ENCODE results near the gene AGPAT4.
"Not testable (repeated sequence)": the region's sequence is repeated elsewhere in the genome, so short reads cannot be mapped to it uniquely, and the experiment has no call there.

The AGPAT4 gene

GRCh38 chr6:161273752-161274487 lies at the start of gene AGPAT4:
Gene AGPAT4 (minus strand): TSS chr6:161274061. CDS start chr6:161232213, 41,848 bp downstream.
- peak; percentile 92 for DNase-seq (ENCODE audit: low read depth)

GRCh38 chr6:161319231-161319630 lies 45.4 kb upstream of the AGPAT4 start:
- DNase-seq (ENCODE audit: low read depth) = no peak

GRCh38 chr6:161318456-161318855 lies 44.6 kb upstream of the AGPAT4 start:
- no peak for DNase-seq (ENCODE audit: low read depth)

- DNase-seq (ENCODE audit: low read depth) = no peak
Observed at GRCh38 chr6:161316531-161316930, 42.7 kb upstream of the AGPAT4 start.

GRCh38 chr6:161315246-161315917 lies 41.5 kb upstream of the AGPAT4 start:
- not testable (repeated sequence) for DNase-seq (ENCODE audit: low read depth)

GRCh38 chr6:161314541-161315245 lies 40.8 kb upstream of the AGPAT4 start:
- not testable (repeated sequence) for DNase-seq (ENCODE audit: low read depth)

- no peak for DNase-seq (ENCODE audit: low read depth)
Observed at GRCh38 chr6:161313940-161314509, 40.2 kb upstream of the AGPAT4 start.

GRCh38 chr6:161313475-161313874 lies 39.6 kb upstream of the AGPAT4 start:
- not testable (repeated sequence) for DNase-seq (ENCODE audit: low read depth)

- not testable (repeated sequence) for DNase-seq (ENCODE audit: low read depth)
Observed at GRCh38 chr6:161309774-161310173, 35.9 kb upstream of the AGPAT4 start.

GRCh38 chr6:161308075-161308655 lies 34.3 kb upstream of the AGPAT4 start:
- DNase-seq (ENCODE audit: low read depth) = no peak

GRCh38 chr6:161305860-161306259 lies 32.0 kb upstream of the AGPAT4 start:
- DNase-seq (ENCODE audit: low read depth) = no peak

- peak; percentile 44 for DNase-seq (ENCODE audit: low read depth)
Observed at GRCh38 chr6:161303628-161304340, 29.9 kb upstream of the AGPAT4 start.

- DNase-seq (ENCODE audit: low read depth) = no peak
Observed at GRCh38 chr6:161302949-161303348, 29.1 kb upstream of the AGPAT4 start.

GRCh38 chr6:161301338-161301737 lies 27.5 kb upstream of the AGPAT4 start:
- DNase-seq (ENCODE audit: low read depth) = peak; percentile 49

- DNase-seq (ENCODE audit: low read depth) = no peak
Observed at GRCh38 chr6:161300823-161301222, 27.0 kb upstream of the AGPAT4 start.

- DNase-seq (ENCODE audit: low read depth) = no peak
Observed at GRCh38 chr6:161299726-161300125, 25.9 kb upstream of the AGPAT4 start.

GRCh38 chr6:161295784-161296183 lies 21.9 kb upstream of the AGPAT4 start:
- no peak for DNase-seq (ENCODE audit: low read depth)

- DNase-seq (ENCODE audit: low read depth) = no peak
Observed at GRCh38 chr6:161292650-161293281, 18.9 kb upstream of the AGPAT4 start.

- no peak for DNase-seq (ENCODE audit: low read depth)
Observed at GRCh38 chr6:161292145-161292544, 18.3 kb upstream of the AGPAT4 start.

GRCh38 chr6:161290751-161291150 lies 16.9 kb upstream of the AGPAT4 start:
- DNase-seq (ENCODE audit: low read depth) = no peak

- no peak for DNase-seq (ENCODE audit: low read depth)
Observed at GRCh38 chr6:161284653-161285052, 10.8 kb upstream of the AGPAT4 start.

Data from HS-5 (cell line).